SK-N-SH (cell line): Measurements from ENCODE around the gene RBM38. TPM values are rescaled to one million over a fixed set of nuclear protein-coding genes. Genes with fewer than 3 reads are reported as not detected.

Source experiments
- CTCF ChIA-PET: fragments of 300-600, 350-600 bp; formaldehyde crosslinking; extraction: SDS; loops from one replicate; lab custom pipeline; 2021; lab: Yijun Ruan, JAX
- POLR2A ChIA-PET: fragments of 350-600 bp; sonication (Branson Sonifier 250); formaldehyde crosslinking; extraction: SDS; loops from one replicate; lab custom pipeline; 2020; ENCODE audit warnings: antibody characterized with exemption, inconsistent platforms; lab: Yijun Ruan, JAX
- DNase-seq: peaks from one replicate; pipeline ENCODE4 v3.0.0; 2012
- H2AFZ ChIP-seq: fragments of 200-600 bp; sonication (generic); 2 replicates; pipeline ENCODE4 v1.8.1; 2016; ENCODE audit warnings: antibody characterized with exemption, mild to moderate bottlenecking, low read depth
- H3F3A ChIP-seq: fragments of 200-600 bp; sonication (generic); replicated peaks from 2 replicates; pipeline ENCODE3; 2016; ENCODE audit warnings: antibody characterized with exemption, mild to moderate bottlenecking; ENCODE audit not compliant: insufficient read depth
- H3K27ac ChIP-seq, 2 experiments: fragments of 200-500 bp in 1 of 2; fragments of 200-600 bp in 1 of 2; sonication (Bioruptor generic) in 1 of 2; sonication (generic), shearing (Covaris generic) in 1 of 2; 2 replicates each; pipeline versions ENCODE4 v1.5.1 to v1.6.1; 2014 to 2016; ENCODE audit warnings: low read depth in 2 of 2, inconsistent platforms in 1 of 2, low read length in 1 of 2, mild to moderate bottlenecking in 1 of 2, mixed read lengths in 1 of 2
- H3K27me3 ChIP-seq: fragments of 200-600 bp; sonication (generic), shearing (Covaris generic); 2 replicates; pipeline ENCODE4 v1.6.1; 2016; ENCODE audit warnings: mixed run types; ENCODE audit not compliant: insufficient read depth
- H3K36me3 ChIP-seq, 2 experiments: fragments of 200-500 bp in 1 of 2; fragments of 200-600 bp in 1 of 2; sonication (Bioruptor generic) in 1 of 2; sonication (generic) in 1 of 2; replicated peaks in 1 of 2; 2 replicates each; pipeline versions ENCODE3 to v1.5.1; 2014 to 2016; ENCODE audit warnings: low read length in 1 of 2, mild to moderate bottlenecking in 1 of 2; ENCODE audit not compliant: insufficient read depth in 2 of 2, control insufficient read depth in 1 of 2
- H3K4me1 ChIP-seq, 2 experiments: fragments of 200-500 bp in 1 of 2; fragments of 200-600 bp in 1 of 2; sonication (Bioruptor generic) in 1 of 2; sonication (generic), shearing (Covaris generic) in 1 of 2; 2 replicates each; pipeline versions ENCODE4 v1.5.1 to v1.6.1; 2014 to 2016; ENCODE audit warnings: low read depth in 1 of 2, low read length in 1 of 2, mixed run types in 1 of 2; ENCODE audit not compliant: insufficient read depth in 2 of 2, control insufficient read depth in 1 of 2
- H3K4me2 ChIP-seq: fragments of 200-600 bp; sonication (generic), shearing (Covaris generic); 2 replicates; pipeline ENCODE4 v1.6.1; 2017; ENCODE audit warnings: mixed run types
- H3K4me3 ChIP-seq, 2 experiments: fragments of 200-500 bp in 1 of 2; fragments of 200-600 bp in 1 of 2; sonication (Bioruptor generic) in 1 of 2; sonication (generic), shearing (Covaris generic) in 1 of 2; 2 replicates each; pipeline versions ENCODE4 v1.5.1 to v1.8.1; 2014 to 2016; ENCODE audit warnings: low read depth in 2 of 2, inconsistent platforms in 1 of 2, low read length in 1 of 2, mild to moderate bottlenecking in 1 of 2, mixed read lengths in 1 of 2, moderate library complexity in 1 of 2
- H3K79me2 ChIP-seq: fragments of 200-600 bp; sonication (generic); 2 replicates; pipeline ENCODE4 v1.8.1; 2017; ENCODE audit warnings: mild to moderate bottlenecking; ENCODE audit not compliant: insufficient read depth
- H3K9ac ChIP-seq: fragments of 200-600 bp; sonication (generic); 2 replicates; pipeline ENCODE4 v1.6.1; 2017; ENCODE audit warnings: mixed run types
- H3K9me2 ChIP-seq: fragments of 200-600 bp; sonication (generic); 2 replicates; pipeline ENCODE4 v1.6.1; 2017; ENCODE audit warnings: mixed run types
- H3K9me3 ChIP-seq: fragments of 200-600 bp; sonication (generic); 2 replicates; pipeline ENCODE4 v1.6.1; 2017; ENCODE audit warnings: mixed run types, mild to moderate bottlenecking, moderate library complexity
- H4K20me1 ChIP-seq: fragments of 200-600 bp; sonication (generic); 2 replicates; pipeline ENCODE4 v1.6.1; 2017; ENCODE audit warnings: mild to moderate bottlenecking, mixed run types; ENCODE audit not compliant: insufficient read depth
- CHD2 ChIP-seq: fragments of 150-350 bp; IDR thresholded peaks from 2 replicates; pipeline ENCODE4 v1.6.1; 2018; ENCODE audit warnings: low read length; ENCODE audit not compliant: partially characterized antibody
- CTCF ChIP-seq: fragments of 200-600 bp; sonication (generic); IDR thresholded peaks from 2 replicates; pipeline ENCODE4 v1.6.1; 2017; ENCODE audit warnings: antibody characterized with exemption, mild to moderate bottlenecking, moderate library complexity
- EP300 ChIP-seq, 2 experiments: IDR thresholded peaks; 2 replicates each; pipeline versions ENCODE4 v1.4.0 to v1.6.1; 2012; ENCODE audit warnings: borderline replicate concordance in 1 of 2, low read depth in 1 of 2, low read length in 1 of 2
- EZH2phosphoT487 ChIP-seq: fragments of 200-600 bp; sonication (generic); IDR thresholded peaks from 2 replicates; pipeline ENCODE4 v1.6.1; 2017; ENCODE audit warnings: low read depth, mixed run types, mild to moderate bottlenecking, antibody characterized with exemption, moderate library complexity, borderline replicate concordance
- FOSL2 ChIP-seq: IDR thresholded peaks from 2 replicates; pipeline ENCODE4 v1.4.0; 2012; ENCODE audit warnings: low read depth, mild to moderate bottlenecking, moderate library complexity, borderline replicate concordance
- FOXM1 ChIP-seq: IDR thresholded peaks from 2 replicates; pipeline ENCODE4 v1.4.0; 2012; ENCODE audit warnings: low read depth, mild to moderate bottlenecking
- GABPA ChIP-seq: IDR thresholded peaks from 2 replicates; pipeline ENCODE4 v1.4.0; 2012; ENCODE audit warnings: low read depth, mild to moderate bottlenecking
- IRF3 ChIP-seq: fragments of 150-350 bp; IDR thresholded peaks from 2 replicates; pipeline ENCODE4 v1.6.1; 2016; ENCODE audit warnings: mild to moderate bottlenecking, low read depth, low read length
- NFIC ChIP-seq: IDR thresholded peaks from 2 replicates; pipeline ENCODE4 v1.4.0; 2012; ENCODE audit warnings: borderline replicate concordance
- NRF1 ChIP-seq: IDR thresholded peaks from 2 replicates; pipeline ENCODE4 v1.6.1; 2012; ENCODE audit warnings: low read depth, mild to moderate bottlenecking, low read length
- POLR2AphosphoS5 ChIP-seq: IDR thresholded peaks from 2 replicates; pipeline ENCODE4 v1.6.1; 2012; ENCODE audit warnings: low read depth, low read length
- RAD21 ChIP-seq: IDR thresholded peaks from 2 replicates; pipeline ENCODE4 v1.6.1; 2012; ENCODE audit warnings: mild to moderate bottlenecking, low read length
- RCOR1 ChIP-seq: fragments of 150-350 bp; IDR thresholded peaks from 2 replicates; pipeline ENCODE4 v1.6.1; 2017; ENCODE audit warnings: antibody characterized with exemption, low read length
- RXRA ChIP-seq: IDR thresholded peaks from 2 replicates; pipeline ENCODE4 v1.4.0; 2012; ENCODE audit warnings: low read depth, mild to moderate bottlenecking, borderline replicate concordance
- TAF1 ChIP-seq: IDR thresholded peaks from 2 replicates; pipeline ENCODE4 v1.6.1; 2012; ENCODE audit warnings: low read depth, mild to moderate bottlenecking, low read length, moderate library complexity, borderline replicate concordance
- TEAD4 ChIP-seq: IDR thresholded peaks from 2 replicates; pipeline ENCODE4 v1.4.0; 2012; ENCODE audit warnings: mild to moderate bottlenecking, borderline replicate concordance; ENCODE audit not compliant: insufficient read depth
- WGBS: methylation state at CpG from one replicate; pipeline ENCODE4 v1.1.6; 2017; ENCODE audit warnings: low lambda C conversion rate; 5-methylcytosine and 5-hydroxymethylcytosine counted together
- polyA plus RNA-seq, 3 experiments: library from polyadenylated mRNA; depleted of rRNA; stranded (reverse); fragments of >200 nt; gene quantifications; 2 replicates each; pipeline ENCODE4 v1.2.3, GENCODE V29; 2012
- TF ChIP-seq, protein P1 (sequence below): IDR thresholded peaks from 2 replicates; pipeline ENCODE4; 2012
- TF ChIP-seq, protein P2 (sequence below): IDR thresholded peaks from 2 replicates; pipeline ENCODE4 v1.4.0; 2012; ENCODE audit warnings: low read depth
- TF ChIP-seq, protein P3 (sequence below): IDR thresholded peaks from 2 replicates; pipeline ENCODE4 v1.4.0; 2012; ENCODE audit warnings: low read depth, borderline replicate concordance

Gene RBM38
- polyA plus RNA-seq, 1 of the 3 experiments (the other 2 are of a cell fraction) = 11.5 TPM

GRCh38 chr20:57420571-57421252, 29.5 kb downstream of the RBM38 start:
- no peaks in the 10 kb centered on the region for H3K9me3 ChIP-seq
- 55% methylated on average over 17 of the region's 20 CpGs for WGBS
- H3K4me2 ChIP-seq = no peak overlapping the region
- ChIA-PET POLR2A (no interaction called here), CTCF (interaction anchor here (0.7 to 1.6 kb wide), 3 partner anchors 12 to 175 kb away, joined by 3 to 4 read pairs (median 3); no protein-coding TSS in a partner anchor)
- H3K4me1 ChIP-seq = no peaks in the 10 kb centered on the region
- no peak overlapping the region for H3K9ac ChIP-seq
- no peaks in the 10 kb centered on the region for H4K20me1 ChIP-seq
- no peaks in the 10 kb centered on the region for H3K27me3 ChIP-seq
- H3K9me2 ChIP-seq = no peaks in the 10 kb centered on the region
- H3K27ac ChIP-seq = no peak overlapping the region
- no peaks in the 10 kb centered on the region for H3K36me3 ChIP-seq
- no peak for DNase-seq
- H2AFZ ChIP-seq = no peak overlapping the region
- H3F3A ChIP-seq = peaks cover 3% of the 10 kb centered on the region
- no peak overlapping the region for H3K4me3 ChIP-seq
- TF ChIP-seq IRF3 (no peak), FOXM1 (no peak), POLR2AphosphoS5 (no peak), NRF1 (no peak), NFIC (no peak), EZH2phosphoT487 (no peak), TEAD4 (no peak), RXRA (no peak)
- TF ChIP-seq, protein P1, sequence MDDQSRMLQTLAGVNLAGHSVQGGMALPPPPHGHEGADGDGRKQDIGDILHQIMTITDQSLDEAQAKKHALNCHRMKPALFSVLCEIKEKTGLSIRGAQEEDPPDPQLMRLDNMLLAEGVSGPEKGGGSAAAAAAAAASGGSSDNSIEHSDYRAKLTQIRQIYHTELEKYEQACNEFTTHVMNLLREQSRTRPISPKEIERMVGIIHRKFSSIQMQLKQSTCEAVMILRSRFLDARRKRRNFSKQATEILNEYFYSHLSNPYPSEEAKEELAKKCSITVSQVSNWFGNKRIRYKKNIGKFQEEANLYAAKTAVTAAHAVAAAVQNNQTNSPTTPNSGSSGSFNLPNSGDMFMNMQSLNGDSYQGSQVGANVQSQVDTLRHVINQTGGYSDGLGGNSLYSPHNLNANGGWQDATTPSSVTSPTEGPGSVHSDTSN = no peak
- no peaks in the 10 kb centered on the region for H3K79me2 ChIP-seq

- ChIA-PET CTCF (interaction anchor here (1.3 to 1.6 kb wide), 2 partner anchors 49 to 175 kb away, joined by 3 to 4 read pairs; no protein-coding TSS in a partner anchor), POLR2A (no interaction called here)
- Histone ChIP-seq H3F3A (peaks cover 3% of the 10 kb centered on the region), H3K9me2 (no peaks in the 10 kb centered on the region), H3K4me2 (no peak overlapping the region), H4K20me1 (no peaks in the 10 kb centered on the region), H3K27ac (no peak overlapping the region), H3K4me3 (no peak overlapping the region), H3K27me3 (no peaks in the 10 kb centered on the region), H2AFZ (no peak overlapping the region), H3K79me2 (no peaks in the 10 kb centered on the region), H3K4me1 (no peaks in the 10 kb centered on the region), H3K9me3 (no peaks in the 10 kb centered on the region), H3K9ac (no peak overlapping the region), H3K36me3 (no peaks in the 10 kb centered on the region)
- no peak for DNase-seq
- 71% methylated on average over 12 of the region's 26 CpGs for WGBS
- TF ChIP-seq GABPA = no peak
- TF ChIP-seq, protein P2, sequence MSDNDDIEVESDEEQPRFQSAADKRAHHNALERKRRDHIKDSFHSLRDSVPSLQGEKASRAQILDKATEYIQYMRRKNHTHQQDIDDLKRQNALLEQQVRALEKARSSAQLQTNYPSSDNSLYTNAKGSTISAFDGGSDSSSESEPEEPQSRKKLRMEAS = no peak
- no peak for TF ChIP-seq CHD2
- TF ChIP-seq CTCF = no peak
- TF ChIP-seq RCOR1 = no peak
- no peak for TF ChIP-seq EP300 (IDR thresholded peaks at IDR 0.05; ENCODE audit: borderline replicate concordance in 1 of 2, low read depth in 1 of 2, low read length in 1 of 2)
- no peak for TF ChIP-seq NFIC
- no peak for TF ChIP-seq TAF1
- TF ChIP-seq RAD21 = no peak
- no peak for TF ChIP-seq FOXM1
- TF ChIP-seq, protein P3, sequence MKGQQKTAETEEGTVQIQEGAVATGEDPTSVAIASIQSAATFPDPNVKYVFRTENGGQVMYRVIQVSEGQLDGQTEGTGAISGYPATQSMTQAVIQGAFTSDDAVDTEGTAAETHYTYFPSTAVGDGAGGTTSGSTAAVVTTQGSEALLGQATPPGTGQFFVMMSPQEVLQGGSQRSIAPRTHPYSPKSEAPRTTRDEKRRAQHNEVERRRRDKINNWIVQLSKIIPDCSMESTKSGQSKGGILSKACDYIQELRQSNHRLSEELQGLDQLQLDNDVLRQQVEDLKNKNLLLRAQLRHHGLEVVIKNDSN = no peak
- TF ChIP-seq FOSL2 = no peak
Observed at GRCh38 chr20:57421253-57422220, 30.3 kb downstream of the RBM38 start.
